ENCODE results near the gene ERN2. TPM values are rescaled to one million over a fixed set of nuclear protein-coding genes. Genes with fewer than 3 reads are reported as not detected.
A peak's percentile ranks its signal among the peaks of the same experiment; 100 is the strongest.

The ERN2 gene
- total and polyA plus RNA-seq, 2 of the 13 experiments (the other 11 are each of a cell fraction or from before 2014, with no cell fraction given), result 2.2 to 3.5 TPM

DNA sequence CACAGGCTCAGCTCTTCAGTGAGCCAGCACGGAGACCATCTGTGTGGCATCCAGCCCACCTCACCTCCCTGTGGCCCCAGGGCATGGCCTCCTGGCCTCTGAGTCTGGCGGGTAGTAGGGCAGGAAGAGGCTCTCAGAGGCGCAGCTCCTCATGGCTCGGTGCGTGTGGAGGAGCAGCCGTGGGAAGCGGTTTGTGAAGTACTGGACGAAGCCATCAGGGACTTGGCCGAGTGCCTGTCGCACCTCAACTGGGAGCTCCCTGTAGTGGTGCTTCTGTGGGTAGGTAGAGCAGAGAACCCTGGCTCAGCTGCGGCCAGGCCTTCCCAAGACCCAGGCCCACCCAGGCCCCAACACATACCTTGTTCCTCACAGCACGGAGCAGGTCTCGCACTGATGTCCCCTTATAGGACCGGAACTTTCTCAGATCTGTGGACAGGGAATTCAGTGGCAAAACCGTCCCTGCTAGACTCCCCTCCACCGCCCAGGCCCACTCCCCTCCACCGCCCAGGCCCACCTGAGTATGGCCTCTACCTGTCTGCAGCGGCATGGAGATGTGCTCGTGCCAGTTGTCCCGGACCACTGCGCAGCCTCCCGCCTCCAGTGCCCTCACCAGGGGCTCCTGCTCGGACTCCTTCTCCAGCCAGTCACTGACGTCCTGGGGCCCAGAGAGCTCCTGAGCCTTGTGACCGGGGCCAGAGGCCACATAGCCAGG is 22.1 kb downstream of the ERN2 start:
- no peaks in the 10 kb centered on the region; the same call in 1 of the 2 replicates for H4K20me1 ChIP-seq (ENCODE audit: insufficient read depth, low read length)
- H3K36me3 ChIP-seq (replicated peaks in 1 of 2; ENCODE audit: control insufficient read depth in 1 of 2, insufficient read depth in 2 of 2, low read length in 2 of 2), result peaks cover 49 to 62% of the 10 kb centered on the region in 2 experiments
- BruUV-seq (replicated peaks), result no TSS peak
- no peaks in the 10 kb centered on the region for H3K79me2 ChIP-seq (ENCODE audit: insufficient read depth, low read length)
- ChIA-PET CTCF (ENCODE audit: low intra/inter-chr PET ratio, low total read pairs) (no interaction called here), POLR2A (no interaction called here)
- H3K4me3 ChIP-seq (replicated peaks in 1 of 3; ENCODE audit: insufficient read depth in 1 of 3, low read depth in 2 of 3, low read length in 3 of 3), result no peak overlapping the region
- H3K4me1 ChIP-seq (ENCODE audit: insufficient read depth, low read length), result peaks cover 21% of the 10 kb centered on the region
- DNase-seq (ENCODE audit: low spot score) (no peak), ATAC-seq (no peak), FAIRE-seq (no peak)
- no peak overlapping the region for H2AFZ ChIP-seq (ENCODE audit: low read length)
- H3K27me3 ChIP-seq (ENCODE audit: control insufficient read depth in 1 of 2, insufficient read depth in 2 of 2, low read length in 2 of 2), result no peaks in the 10 kb centered on the region
- in situ Hi-C loops (cut with HindIII; ENCODE audit: extremely low pct_ligation_motif_present, low pct_unique_long_range_greater_than_20kb) (no loop called here), intact Hi-C loops (cut with micrococcal nuclease; ENCODE audit: unreplicated experiment) (no loop called here)
- WGBS (ENCODE audit: low lambda C conversion rate), result 98% methylated on average over 25 of the region's 25 CpGs
- no peak overlapping the region for H3K4me2 ChIP-seq (ENCODE audit: low read depth, low read length)
- H3K9me3 ChIP-seq (ENCODE audit: low read length), result no peaks in the 10 kb centered on the region
- H3K27ac ChIP-seq (ENCODE audit: extremely low read length, insufficient read depth, low read length), result no peak overlapping the region
- no peak overlapping the region for H3K9ac ChIP-seq (ENCODE audit: insufficient read depth, low read depth, low read length)
- TF ChIP-seq, protein P1, sequence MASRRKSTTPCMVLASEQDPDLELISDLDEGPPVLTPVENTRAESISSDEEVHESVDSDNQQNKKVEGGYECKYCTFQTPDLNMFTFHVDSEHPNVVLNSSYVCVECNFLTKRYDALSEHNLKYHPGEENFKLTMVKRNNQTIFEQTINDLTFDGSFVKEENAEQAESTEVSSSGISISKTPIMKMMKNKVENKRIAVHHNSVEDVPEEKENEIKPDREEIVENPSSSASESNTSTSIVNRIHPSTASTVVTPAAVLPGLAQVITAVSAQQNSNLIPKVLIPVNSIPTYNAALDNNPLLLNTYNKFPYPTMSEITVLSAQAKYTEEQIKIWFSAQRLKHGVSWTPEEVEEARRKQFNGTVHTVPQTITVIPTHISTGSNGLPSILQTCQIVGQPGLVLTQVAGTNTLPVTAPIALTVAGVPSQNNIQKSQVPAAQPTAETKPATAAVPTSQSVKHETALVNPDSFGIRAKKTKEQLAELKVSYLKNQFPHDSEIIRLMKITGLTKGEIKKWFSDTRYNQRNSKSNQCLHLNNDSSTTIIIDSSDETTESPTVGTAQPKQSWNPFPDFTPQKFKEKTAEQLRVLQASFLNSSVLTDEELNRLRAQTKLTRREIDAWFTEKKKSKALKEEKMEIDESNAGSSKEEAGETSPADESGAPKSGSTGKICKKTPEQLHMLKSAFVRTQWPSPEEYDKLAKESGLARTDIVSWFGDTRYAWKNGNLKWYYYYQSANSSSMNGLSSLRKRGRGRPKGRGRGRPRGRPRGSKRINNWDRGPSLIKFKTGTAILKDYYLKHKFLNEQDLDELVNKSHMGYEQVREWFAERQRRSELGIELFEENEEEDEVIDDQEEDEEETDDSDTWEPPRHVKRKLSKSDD (CRISPR knock-in tag; IDR thresholded peaks at IDR 0.05; ENCODE audit: low read depth), result no peak
- 0 out of 2 replicates have a peak, but pooled peaks have one; percentile 16 for TF ChIP-seq ZFY (CRISPR knock-in tag; IDR thresholded peaks at IDR 0.05)
- TF ChIP-seq, protein P2, sequence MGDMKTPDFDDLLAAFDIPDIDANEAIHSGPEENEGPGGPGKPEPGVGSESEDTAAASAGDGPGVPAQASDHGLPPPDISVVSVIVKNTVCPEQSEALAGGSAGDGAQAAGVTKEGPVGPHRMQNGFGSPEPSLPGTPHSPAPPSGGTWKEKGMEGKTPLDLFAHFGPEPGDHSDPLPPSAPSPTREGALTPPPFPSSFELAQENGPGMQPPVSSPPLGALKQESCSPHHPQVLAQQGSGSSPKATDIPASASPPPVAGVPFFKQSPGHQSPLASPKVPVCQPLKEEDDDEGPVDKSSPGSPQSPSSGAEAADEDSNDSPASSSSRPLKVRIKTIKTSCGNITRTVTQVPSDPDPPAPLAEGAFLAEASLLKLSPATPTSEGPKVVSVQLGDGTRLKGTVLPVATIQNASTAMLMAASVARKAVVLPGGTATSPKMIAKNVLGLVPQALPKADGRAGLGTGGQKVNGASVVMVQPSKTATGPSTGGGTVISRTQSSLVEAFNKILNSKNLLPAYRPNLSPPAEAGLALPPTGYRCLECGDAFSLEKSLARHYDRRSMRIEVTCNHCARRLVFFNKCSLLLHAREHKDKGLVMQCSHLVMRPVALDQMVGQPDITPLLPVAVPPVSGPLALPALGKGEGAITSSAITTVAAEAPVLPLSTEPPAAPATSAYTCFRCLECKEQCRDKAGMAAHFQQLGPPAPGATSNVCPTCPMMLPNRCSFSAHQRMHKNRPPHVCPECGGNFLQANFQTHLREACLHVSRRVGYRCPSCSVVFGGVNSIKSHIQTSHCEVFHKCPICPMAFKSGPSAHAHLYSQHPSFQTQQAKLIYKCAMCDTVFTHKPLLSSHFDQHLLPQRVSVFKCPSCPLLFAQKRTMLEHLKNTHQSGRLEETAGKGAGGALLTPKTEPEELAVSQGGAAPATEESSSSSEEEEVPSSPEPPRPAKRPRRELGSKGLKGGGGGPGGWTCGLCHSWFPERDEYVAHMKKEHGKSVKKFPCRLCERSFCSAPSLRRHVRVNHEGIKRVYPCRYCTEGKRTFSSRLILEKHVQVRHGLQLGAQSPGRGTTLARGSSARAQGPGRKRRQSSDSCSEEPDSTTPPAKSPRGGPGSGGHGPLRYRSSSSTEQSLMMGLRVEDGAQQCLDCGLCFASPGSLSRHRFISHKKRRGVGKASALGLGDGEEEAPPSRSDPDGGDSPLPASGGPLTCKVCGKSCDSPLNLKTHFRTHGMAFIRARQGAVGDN (CRISPR knock-in tag; IDR thresholded peaks at IDR 0.05), result peak; percentile 19; the same call in 1 of the 2 replicates
- no peak for TF ChIP-seq AKAP8 (CRISPR knock-in tag; IDR thresholded peaks at IDR 0.05)
- TF ChIP-seq, protein P3, sequence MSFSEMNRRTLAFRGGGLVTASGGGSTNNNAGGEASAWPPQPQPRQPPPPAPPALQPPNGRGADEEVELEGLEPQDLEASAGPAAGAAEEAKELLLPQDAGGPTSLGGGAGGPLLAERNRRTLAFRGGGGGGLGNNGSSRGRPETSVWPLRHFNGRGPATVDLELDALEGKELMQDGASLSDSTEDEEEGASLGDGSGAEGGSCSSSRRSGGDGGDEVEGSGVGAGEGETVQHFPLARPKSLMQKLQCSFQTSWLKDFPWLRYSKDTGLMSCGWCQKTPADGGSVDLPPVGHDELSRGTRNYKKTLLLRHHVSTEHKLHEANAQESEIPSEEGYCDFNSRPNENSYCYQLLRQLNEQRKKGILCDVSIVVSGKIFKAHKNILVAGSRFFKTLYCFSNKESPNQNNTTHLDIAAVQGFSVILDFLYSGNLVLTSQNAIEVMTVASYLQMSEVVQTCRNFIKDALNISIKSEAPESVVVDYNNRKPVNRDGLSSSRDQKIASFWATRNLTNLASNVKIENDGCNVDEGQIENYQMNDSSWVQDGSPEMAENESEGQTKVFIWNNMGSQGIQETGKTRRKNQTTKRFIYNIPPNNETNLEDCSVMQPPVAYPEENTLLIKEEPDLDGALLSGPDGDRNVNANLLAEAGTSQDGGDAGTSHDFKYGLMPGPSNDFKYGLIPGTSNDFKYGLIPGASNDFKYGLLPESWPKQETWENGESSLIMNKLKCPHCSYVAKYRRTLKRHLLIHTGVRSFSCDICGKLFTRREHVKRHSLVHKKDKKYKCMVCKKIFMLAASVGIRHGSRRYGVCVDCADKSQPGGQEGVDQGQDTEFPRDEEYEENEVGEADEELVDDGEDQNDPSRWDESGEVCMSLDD (CRISPR knock-in tag; IDR thresholded peaks at IDR 0.05; ENCODE audit: borderline replicate concordance), result no peak
- peak; percentile 17; the same call in 1 of the 2 replicates for TF ChIP-seq POLR2G (IDR thresholded peaks at IDR 0.05; ENCODE audit: low read depth, low read length)
- peak; percentile 44; the same call in 1 of the 2 replicates for TF ChIP-seq DNMT1 (CRISPR knock-in tag; IDR thresholded peaks at IDR 0.05)
- TF ChIP-seq RBFOX2 (IDR thresholded peaks at IDR 0.05; ENCODE audit: low read depth, low read length), result peak; percentile 63
- TF ChIP-seq POLR2A (IDR thresholded peaks at IDR 0.05; ENCODE audit: insufficient read depth in 1 of 2, low read depth in 2 of 2, low read length in 2 of 2), result peak in 1 of 2 experiments; percentile 30; a peak in 1 of 4 replicates
- peak; percentile 17 for TF ChIP-seq HNRNPH1 (optimal IDR thresholded peaks at IDR 0.05; ENCODE audit: low read depth, low read length)
- peak; percentile 31; the same call in 1 of the 2 replicates for TF ChIP-seq POLR2AphosphoS5 (IDR thresholded peaks at IDR 0.05; ENCODE audit: low read depth, low read length)

All from HepG2 (cell line).